ENCODE measurements around the gene DBR1.

The DBR1 gene

GRCh38 chr3:138135146-138135832 lies 39.4 kb downstream of the DBR1 start:
- ChIA-PET POLR2A (no interaction called here), CTCF (no interaction called here)
- no peaks in the 10 kb centered on the region for H3K9me3 ChIP-seq (ENCODE audit: control insufficient read depth, insufficient read depth, low read depth, low read length)
- H3K4me3 ChIP-seq (ENCODE audit: low read depth, low read length), result no peak overlapping the region
- no peaks in the 10 kb centered on the region for H3K36me3 ChIP-seq (ENCODE audit: control insufficient read depth in 2 of 2, insufficient read depth in 1 of 2, low read length in 2 of 2)
- H3K4me1 ChIP-seq (ENCODE audit: control insufficient read depth, insufficient read depth, low read length), result no peaks in the 10 kb centered on the region
- TF ChIP-seq ZNF660 (tag by site-specific recombination; IDR thresholded peaks at IDR 0.05) (no peak), KLF8 (tag by site-specific recombination; IDR thresholded peaks at IDR 0.05) (no peak), ZNF274 (IDR thresholded peaks at IDR 0.05; ENCODE audit: low read length) (no peak), ZNF274 (tag by site-specific recombination; IDR thresholded peaks at IDR 0.05; ENCODE audit: borderline replicate concordance) (no peak), MZF1 (tag by site-specific recombination; IDR thresholded peaks at IDR 0.05; ENCODE audit: borderline replicate concordance) (no peak), ZNF629 (tag by site-specific recombination; IDR thresholded peaks at IDR 0.05) (no peak), ZNF366 (tag by site-specific recombination; conservative IDR thresholded peaks at IDR 0.05) (no peak), CTCF (tag by site-specific recombination; IDR thresholded peaks at IDR 0.05) (no peak), ZNF24 (tag by site-specific recombination; IDR thresholded peaks at IDR 0.05) (no peak), ZBTB6 (tag by site-specific recombination; IDR thresholded peaks at IDR 0.05) (no peak), SP7 (tag by site-specific recombination; IDR thresholded peaks at IDR 0.05) (no peak), PRDM6 (tag by site-specific recombination; IDR thresholded peaks at IDR 0.05) (no peak), ZNF529 (tag by site-specific recombination; IDR thresholded peaks at IDR 0.05; ENCODE audit: insufficient replicate concordance) (no peak), ZNF121 (tag by site-specific recombination; IDR thresholded peaks at IDR 0.05) (no peak), ZNF169 (tag by site-specific recombination; IDR thresholded peaks at IDR 0.05) (no peak), ZSCAN23 (tag by site-specific recombination; IDR thresholded peaks at IDR 0.05) (no peak), RBAK (tag by site-specific recombination; IDR thresholded peaks at IDR 0.05) (no peak), ZBTB17 (tag by site-specific recombination; IDR thresholded peaks at IDR 0.05) (no peak), PRDM10 (tag by site-specific recombination; IDR thresholded peaks at IDR 0.05) (no peak), FEZF1 (tag by site-specific recombination; IDR thresholded peaks at IDR 0.05) (no peak), ZBTB44 (tag by site-specific recombination; IDR thresholded peaks at IDR 0.05) (no peak)
- no peak overlapping the region for H3K27ac ChIP-seq (ENCODE audit: extremely low read depth, low read depth, low read length)

Measured in HEK293 (cell line).